Activated T-cell treated with anti-CD3 and anti-CD28 coated beads, Interleukin-2, amount 50 U/mL, for 1 hour (primary cell): ENCODE results near the gene SIX5.
A peak's percentile ranks its signal among the peaks of the same experiment; 100 is the strongest.
"Not testable (repeated sequence)": the region's sequence is repeated elsewhere in the genome, so short reads cannot be mapped to it uniquely, and the experiment has no call there.

Experiments used
- DNase-seq: peaks from one replicate; pipeline ENCODE4 v3.0.0-alpha.2; 2020

The SIX5 gene

GRCh38 chr19:45752639-45753038, 16.4 kb downstream of the SIX5 start:
- no peak for DNase-seq

- not testable (repeated sequence) for DNase-seq
Observed at GRCh38 chr19:45751483-45751882, 17.6 kb downstream of the SIX5 start.

GRCh38 chr19:45747513-45747912, 21.5 kb downstream of the SIX5 start:
- DNase-seq = no peak

- no peak for DNase-seq
Observed at GRCh38 chr19:45746866-45747265, 22.2 kb downstream of the SIX5 start.

- DNase-seq = no peak
Observed at GRCh38 chr19:45745606-45746005, 23.4 kb downstream of the SIX5 start.

- no peak for DNase-seq
Observed at GRCh38 chr19:45742969-45743368, 26.1 kb downstream of the SIX5 start.

- DNase-seq = no peak
Observed at GRCh38 chr19:45739498-45740439, 29.3 kb downstream of the SIX5 start.

- DNase-seq = no peak
Observed at GRCh38 chr19:45733160-45733810, 35.8 kb downstream of the SIX5 start, which contains the start of gene MEIOSIN. Gene MEIOSIN (plus strand): TSS chr19:45733439. CDS start chr19:45735377, 1,938 bp downstream.

- DNase-seq = peak; percentile 92
Observed at GRCh38 chr19:45730368-45731288, 38.4 kb downstream of the SIX5 start, which contains the start of gene FBXO46. Gene FBXO46 (minus strand): TSS chr19:45730896. CDS start chr19:45713495, 17,401 bp downstream.

- DNase-seq = no peak
Observed at GRCh38 chr19:45729800-45730290, 39.2 kb downstream of the SIX5 start.

- DNase-seq = not testable (repeated sequence)
Observed at GRCh38 chr19:45728683-45729082, 40.4 kb downstream of the SIX5 start.

- not testable (repeated sequence) for DNase-seq
Observed at GRCh38 chr19:45720065-45720464, 49.0 kb downstream of the SIX5 start.

GRCh38 chr19:45717983-45718650, 50.9 kb downstream of the SIX5 start:
- no peak for DNase-seq

GRCh38 chr19:45717131-45717982, 51.7 kb downstream of the SIX5 start:
- DNase-seq = peak; percentile 95

- DNase-seq = peak; percentile 48
Observed at GRCh38 chr19:45716359-45717130, 52.5 kb downstream of the SIX5 start.

- no peak for DNase-seq
Observed at GRCh38 chr19:45715139-45715538, 53.9 kb downstream of the SIX5 start.
